GM12872 (cell line): ENCODE measurements around the gene RASL12.

Experiments used
- CTCF ChIP-seq: IDR thresholded peaks from 3 replicates; pipeline ENCODE4 v1.5.1; 2011; ENCODE audit warnings: low read depth, mild to moderate bottlenecking, low read length, moderate library complexity; ENCODE audit not compliant: insufficient read depth

RASL12 gene

DNA sequence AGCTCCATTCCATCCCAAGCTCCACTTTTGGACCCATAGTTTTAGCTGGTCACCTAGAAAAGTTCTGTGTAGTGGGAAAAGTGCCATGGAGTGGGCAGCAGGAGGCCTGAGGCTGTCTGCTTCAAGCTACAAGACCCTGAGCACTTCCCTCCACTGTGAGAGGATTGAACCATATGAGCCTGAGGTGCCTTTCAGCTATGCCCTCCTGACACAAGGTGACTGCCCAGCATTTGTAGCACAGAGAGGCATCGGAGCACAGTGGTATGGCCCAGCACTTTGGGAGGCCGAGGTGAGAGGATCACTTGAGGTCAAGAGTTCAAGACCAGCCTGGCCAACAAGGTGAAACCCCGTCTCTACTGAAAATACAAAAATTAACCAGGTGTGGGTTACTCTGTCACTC lies 4.8 kb upstream of the RASL12 start:
- no peak for TF ChIP-seq CTCF

DNA sequence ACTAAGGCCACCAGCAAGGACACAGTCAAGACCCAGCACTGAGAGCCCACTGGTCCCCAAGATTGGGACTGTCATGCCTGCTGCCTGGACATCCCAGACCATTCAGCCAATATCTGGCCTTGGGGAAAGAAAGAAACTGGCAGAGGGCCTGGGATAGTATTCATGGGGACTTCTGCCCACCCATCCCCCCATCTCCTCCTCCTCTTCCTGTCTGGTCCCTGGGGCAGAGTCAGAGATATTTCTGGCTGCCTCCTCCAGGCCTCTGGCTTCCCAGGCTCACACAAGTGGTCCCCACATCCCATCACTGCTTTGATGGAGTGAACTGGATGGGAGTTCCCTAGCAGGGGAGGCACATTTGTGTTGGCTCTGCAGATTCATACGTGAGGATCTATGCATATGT lies 4.2 kb upstream of the RASL12 start:
- TF ChIP-seq CTCF, result no peak

GRCh38 chr15:65071381-65071811 lies 3.6 kb upstream of the RASL12 start:
- no peak for TF ChIP-seq CTCF

DNA sequence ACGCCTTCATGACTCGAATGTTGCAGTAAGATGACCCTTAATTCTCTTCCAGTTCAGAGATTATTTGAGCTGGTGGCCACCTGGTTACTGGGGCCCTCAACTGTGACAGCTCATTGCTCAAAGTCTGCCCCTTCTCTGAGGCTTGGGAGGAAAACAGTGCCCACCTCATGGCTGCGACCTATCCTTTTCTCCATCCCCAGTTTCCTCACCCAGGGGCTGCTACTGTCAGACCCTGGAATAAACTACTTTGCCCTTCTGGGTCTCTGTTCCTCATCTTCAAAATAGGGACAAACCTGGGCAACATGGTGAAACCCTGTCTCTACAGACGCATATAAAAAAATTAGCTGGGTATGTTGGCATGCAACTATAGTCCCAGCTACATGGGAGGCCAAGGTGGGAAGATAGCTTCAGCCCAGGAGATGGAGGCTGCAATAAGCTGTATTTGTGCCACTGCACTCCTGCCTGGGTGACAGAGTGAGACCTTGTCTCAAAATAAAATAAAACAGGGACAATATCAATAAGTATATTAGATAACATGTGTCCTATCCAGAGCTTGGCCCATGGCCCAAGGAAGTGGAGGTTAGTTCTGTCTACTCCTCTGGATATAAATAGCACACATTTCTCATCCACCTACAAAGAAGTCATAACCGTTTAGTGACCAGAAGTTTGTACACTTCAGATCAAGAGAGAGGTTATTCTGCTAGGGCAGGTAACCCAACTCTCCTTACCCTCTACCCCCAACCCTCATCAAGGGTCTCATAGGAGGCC lies 2.2 kb upstream of the RASL12 start:
- TF ChIP-seq CTCF, result no peak

GRCh38 chr15:65069179-65069578 lies 1.4 kb upstream of the RASL12 start:
- TF ChIP-seq CTCF, result no peak

DNA sequence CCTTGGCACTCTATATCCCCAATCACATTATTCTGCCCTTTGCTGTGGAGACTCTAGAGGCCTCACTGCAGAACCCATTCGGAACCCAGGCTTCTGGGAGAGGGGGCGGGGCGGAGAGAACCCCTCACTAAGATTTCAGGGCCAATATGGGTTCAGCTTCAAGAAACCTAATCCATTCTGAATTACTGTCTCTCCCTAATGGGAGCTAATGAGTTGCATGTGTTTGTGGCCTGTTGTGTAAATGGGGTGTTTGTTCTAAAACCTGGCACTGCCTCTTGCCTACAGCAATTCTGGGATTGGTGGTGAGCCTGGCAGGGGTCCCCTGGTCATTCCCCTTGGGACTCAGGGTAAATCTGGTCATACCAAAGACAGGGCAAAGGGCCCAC lies 605 bp upstream of the RASL12 start:
- TF ChIP-seq CTCF, result no peak

DNA sequence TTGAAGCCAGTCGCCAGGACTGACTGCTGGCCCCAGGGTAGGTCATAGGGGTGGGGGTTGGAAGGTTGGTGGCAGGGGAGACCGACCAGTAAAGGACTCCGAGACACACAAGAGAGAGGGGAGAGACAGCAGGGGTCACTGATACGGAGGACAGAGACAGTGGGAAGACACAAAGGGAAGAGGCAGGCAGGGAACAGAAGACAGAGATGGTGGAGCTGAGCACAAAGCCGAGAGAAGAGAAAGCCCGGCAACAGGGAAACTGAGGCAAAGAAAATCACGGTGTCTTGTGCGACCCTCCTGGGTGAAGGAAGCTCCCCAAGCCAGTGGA lies 510 bp downstream of the RASL12 start:
- TF ChIP-seq CTCF, result no peak
